Omental fat pad (tissue), 4 donors: ENCODE measurements around the gene PTTG1IP. TPM values are rescaled to one million over a fixed set of nuclear protein-coding genes. Genes with fewer than 3 reads are reported as not detected.
A peak's percentile ranks its signal among the peaks of the same experiment; 100 is the strongest.

ENCODE experiments used
- ATAC-seq: fragments of 150-250 bp; one replicate; pipeline ENCODE4 v1.9.1; 2016; ENCODE audit warnings: mild to moderate bottlenecking, moderate library complexity; ENCODE audit not compliant: low FRiP score
- DNase-seq: peaks from one replicate; pipeline ENCODE4 v3.0.0-alpha.2; 2019; ENCODE audit warnings: low spot score
- CTCF ChIP-seq, 3 donors: fragments of 450-650 bp; IDR thresholded peaks; one replicate each; pipeline ENCODE4 v1.5.1; 2016 to 2017; ENCODE audit warnings: antibody characterized with exemption in 3 of 3, mild to moderate bottlenecking in 3 of 3, moderate library complexity in 2 of 3
- total RNA-seq, 4 donors: library from RNA; depleted of rRNA; stranded (reverse); fragments of >200 nt; gene quantifications; one replicate each; pipeline ENCODE4 v1.1.0, GENCODE V29; 2016

The PTTG1IP gene
- total RNA-seq, 4 donors from 2014 or later, result 200 to 241 (median 214) TPM

GRCh38 chr21:44867464-44867863, 6.0 kb downstream of the PTTG1IP start:
- TF ChIP-seq CTCF (IDR thresholded peaks at IDR 0.05), result no peak
- DNase-seq, result no peak
- no peak for ATAC-seq

- TF ChIP-seq CTCF (IDR thresholded peaks at IDR 0.05), result no peak
- ATAC-seq (no peak), DNase-seq (no peak)
Observed at GRCh38 chr21:44866780-44867179, 6.7 kb downstream of the PTTG1IP start.

- DNase-seq (no peak), ATAC-seq (peak; percentile 28)
- no peak for TF ChIP-seq CTCF (IDR thresholded peaks at IDR 0.05)
Observed at GRCh38 chr21:44865561-44866280, 7.8 kb downstream of the PTTG1IP start.

GRCh38 chr21:44862869-44863685, 10.4 kb downstream of the PTTG1IP start:
- ATAC-seq (no peak), DNase-seq (no peak)
- TF ChIP-seq CTCF (IDR thresholded peaks at IDR 0.05), result no peak

GRCh38 chr21:44858791-44859190, 14.7 kb downstream of the PTTG1IP start:
- DNase-seq (no peak), ATAC-seq (no peak)
- no peak for TF ChIP-seq CTCF (IDR thresholded peaks at IDR 0.05)

GRCh38 chr21:44858291-44858690, 15.2 kb downstream of the PTTG1IP start:
- TF ChIP-seq CTCF (IDR thresholded peaks at IDR 0.05), result no peak
- ATAC-seq, result no peak
- DNase-seq, result no peak
